ENCODE measurements around the gene NFIC.

Gene NFIC

DNA sequence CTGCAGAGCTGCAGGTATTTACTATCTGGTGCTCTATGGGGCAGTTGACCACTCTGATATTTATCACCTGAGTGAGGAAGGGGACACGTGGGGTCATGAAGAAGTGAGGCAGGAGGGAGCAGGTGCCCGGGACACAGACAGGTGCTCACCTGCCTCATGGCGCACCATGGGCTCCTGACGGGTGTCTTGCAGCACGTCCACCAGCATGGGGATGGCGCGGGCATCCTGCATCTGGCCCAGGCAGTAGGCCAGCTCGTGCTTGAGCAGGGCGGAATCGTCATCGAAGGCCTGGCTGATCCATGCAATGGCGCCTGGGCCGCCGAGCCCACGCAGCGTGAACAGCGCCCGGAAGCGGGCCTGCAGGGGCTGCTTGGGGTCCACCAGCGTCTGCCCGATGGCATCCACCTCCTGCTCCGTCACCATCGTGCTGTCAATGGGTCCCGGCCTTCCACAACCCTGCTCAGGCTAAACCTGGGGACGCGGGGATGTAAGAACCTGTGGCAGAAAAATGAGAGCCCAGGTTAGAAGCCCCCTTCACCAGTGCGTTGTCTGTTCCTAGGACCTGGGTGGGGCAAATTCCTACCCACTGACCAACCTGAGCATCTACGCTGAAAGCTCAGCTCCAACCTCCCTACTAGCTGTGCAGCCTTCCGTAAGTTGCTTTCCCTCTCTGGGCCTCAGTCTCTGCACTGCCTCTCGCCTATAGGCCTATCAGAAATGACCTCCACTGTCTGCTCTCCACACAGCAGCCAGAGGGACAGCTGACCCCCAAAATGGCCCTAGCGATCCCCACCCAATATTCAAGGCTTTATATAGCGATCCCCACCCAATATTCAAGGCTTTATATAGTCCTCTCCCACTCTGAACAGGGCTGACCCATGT is 130.2 kb downstream of the NFIC start:
- no peak overlapping the region for H3K4me3 ChIP-seq (replicated peaks; ENCODE audit: low read depth, low read length)
- TF ChIP-seq, protein P1, sequence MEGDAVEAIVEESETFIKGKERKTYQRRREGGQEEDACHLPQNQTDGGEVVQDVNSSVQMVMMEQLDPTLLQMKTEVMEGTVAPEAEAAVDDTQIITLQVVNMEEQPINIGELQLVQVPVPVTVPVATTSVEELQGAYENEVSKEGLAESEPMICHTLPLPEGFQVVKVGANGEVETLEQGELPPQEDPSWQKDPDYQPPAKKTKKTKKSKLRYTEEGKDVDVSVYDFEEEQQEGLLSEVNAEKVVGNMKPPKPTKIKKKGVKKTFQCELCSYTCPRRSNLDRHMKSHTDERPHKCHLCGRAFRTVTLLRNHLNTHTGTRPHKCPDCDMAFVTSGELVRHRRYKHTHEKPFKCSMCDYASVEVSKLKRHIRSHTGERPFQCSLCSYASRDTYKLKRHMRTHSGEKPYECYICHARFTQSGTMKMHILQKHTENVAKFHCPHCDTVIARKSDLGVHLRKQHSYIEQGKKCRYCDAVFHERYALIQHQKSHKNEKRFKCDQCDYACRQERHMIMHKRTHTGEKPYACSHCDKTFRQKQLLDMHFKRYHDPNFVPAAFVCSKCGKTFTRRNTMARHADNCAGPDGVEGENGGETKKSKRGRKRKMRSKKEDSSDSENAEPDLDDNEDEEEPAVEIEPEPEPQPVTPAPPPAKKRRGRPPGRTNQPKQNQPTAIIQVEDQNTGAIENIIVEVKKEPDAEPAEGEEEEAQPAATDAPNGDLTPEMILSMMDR (IDR thresholded peaks at IDR 0.05; ENCODE audit: low read depth, low read length, missing control alignments): no peak
- DNase-seq (ENCODE audit: extremely low read depth, low read depth): no peak

DNA sequence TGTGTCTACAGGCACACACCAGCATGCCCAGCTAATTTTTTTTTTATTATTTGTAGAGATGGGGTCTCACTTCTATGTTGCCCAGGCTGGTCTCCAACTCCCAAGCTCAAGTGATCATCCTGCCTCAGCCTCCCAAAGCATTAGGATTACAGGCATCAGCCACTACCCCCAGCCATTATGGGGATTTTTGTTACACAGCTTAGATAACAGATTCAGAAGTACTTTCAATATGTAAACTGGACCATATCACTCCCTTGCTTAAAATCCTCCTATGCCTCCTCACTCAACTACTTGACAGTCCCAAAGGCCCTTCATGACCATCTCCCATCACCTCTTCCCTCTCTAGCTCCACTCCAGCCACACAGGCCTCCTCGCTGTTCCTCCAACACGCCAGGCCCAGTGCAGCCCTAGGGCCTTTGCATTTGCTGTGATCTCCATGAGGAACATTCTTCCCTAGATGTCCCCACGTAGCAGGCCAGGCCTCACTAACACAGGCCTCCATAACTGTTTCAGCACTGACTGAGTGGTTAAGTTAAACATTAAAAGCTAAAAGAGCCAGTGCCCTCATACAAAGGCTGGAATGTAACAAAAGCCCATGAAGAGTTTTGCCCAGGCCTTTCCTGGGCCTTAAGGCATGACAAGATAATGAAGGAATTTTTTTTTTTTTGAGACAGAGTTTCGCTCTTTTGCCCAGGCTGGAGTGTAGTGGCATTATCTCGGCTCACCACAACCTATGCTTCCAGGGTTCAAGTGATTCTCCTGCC is 131.6 kb downstream of the NFIC start:
- TF ChIP-seq, protein P1 (IDR thresholded peaks at IDR 0.05; ENCODE audit: low read depth, low read length, missing control alignments): no peak
- H3K4me3 ChIP-seq (replicated peaks; ENCODE audit: low read depth, low read length): no peak overlapping the region
- no peak for DNase-seq (ENCODE audit: extremely low read depth, low read depth)

DNA sequence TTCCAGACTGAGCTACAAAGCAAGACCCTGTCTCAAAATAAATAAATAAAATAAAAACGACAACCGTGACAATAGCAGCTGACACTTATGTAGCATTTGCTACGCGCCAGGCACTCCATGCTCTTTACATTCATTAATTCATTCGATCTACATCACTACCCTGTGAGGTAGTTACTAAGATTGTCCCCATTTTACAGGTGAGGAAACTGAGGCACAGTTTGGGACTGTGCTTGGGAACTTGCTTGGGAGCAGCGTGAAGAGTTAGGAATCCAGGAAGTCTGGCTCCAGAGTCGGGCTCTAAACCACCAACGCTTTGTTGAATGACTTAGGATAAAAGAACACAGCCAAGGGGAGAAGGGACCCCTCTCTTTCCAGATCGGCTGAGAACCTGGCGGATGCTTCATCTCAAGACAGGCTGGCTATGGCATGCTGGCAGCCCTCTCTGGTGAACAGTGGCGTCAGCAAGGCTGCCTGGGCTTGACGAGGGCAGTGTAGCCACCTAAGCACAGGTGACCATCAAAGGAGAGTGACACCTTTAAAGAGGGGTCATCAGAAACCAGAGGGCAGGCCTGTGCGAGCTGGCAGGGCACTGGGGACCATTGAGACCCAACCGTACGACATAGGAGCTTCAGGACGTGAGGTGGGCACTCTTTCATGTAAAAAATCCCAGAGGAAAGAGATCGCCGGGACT is 133.5 kb downstream of the NFIC start:
- TF ChIP-seq, protein P1 (IDR thresholded peaks at IDR 0.05; ENCODE audit: low read depth, low read length, missing control alignments): no peak
- peak overlapping the region; percentile 100 for H3K4me3 ChIP-seq (replicated peaks; ENCODE audit: low read depth, low read length)
- no peak for DNase-seq (ENCODE audit: extremely low read depth, low read depth)

DNA sequence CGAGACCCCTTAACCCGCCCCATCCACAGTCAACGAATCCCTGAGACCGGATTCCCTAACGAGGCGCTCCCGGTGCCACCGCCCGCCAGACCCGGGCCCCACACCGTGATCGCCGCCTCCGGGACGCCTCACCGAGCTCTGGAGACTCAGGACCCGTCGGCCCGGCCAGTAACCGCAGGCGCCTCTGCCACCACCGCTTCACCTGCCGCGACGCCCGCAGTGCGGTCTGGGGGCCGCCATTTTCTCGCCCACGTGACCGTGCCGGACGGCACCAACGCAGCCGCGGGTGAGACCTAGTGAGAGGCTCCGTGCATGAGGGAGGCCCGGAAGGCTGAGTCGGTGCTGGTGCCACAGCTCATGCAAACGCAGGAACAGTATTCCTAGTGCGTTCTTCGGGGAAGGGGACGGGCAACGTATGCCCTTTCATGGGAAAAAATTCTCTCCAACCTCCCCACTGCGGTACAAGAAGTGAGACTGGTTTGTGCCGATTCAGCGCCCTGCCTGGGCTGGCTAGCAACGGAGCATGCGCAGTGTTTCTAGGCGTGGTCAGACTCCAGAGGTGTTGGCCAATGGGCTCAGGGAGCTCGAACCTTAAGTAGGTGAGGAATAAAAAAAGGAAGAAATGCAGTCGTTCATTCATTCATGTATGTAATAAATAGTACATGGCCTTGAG is 134.2 kb downstream of the NFIC start, which contains the start of gene DOHH:
Gene DOHH (minus strand): TSS at position 246 of the 673 bp plus-strand sequence. CDS start 3,860 bp downstream, outside the sequence.
- H3K4me3 ChIP-seq (replicated peaks; ENCODE audit: low read depth, low read length): peak within 1 kb of the TSS; percentile 100
- DNase-seq (ENCODE audit: extremely low read depth, low read depth): peak; percentile 97
- TF ChIP-seq, protein P1 (IDR thresholded peaks at IDR 0.05; ENCODE audit: low read depth, low read length, missing control alignments): no peak

DNA sequence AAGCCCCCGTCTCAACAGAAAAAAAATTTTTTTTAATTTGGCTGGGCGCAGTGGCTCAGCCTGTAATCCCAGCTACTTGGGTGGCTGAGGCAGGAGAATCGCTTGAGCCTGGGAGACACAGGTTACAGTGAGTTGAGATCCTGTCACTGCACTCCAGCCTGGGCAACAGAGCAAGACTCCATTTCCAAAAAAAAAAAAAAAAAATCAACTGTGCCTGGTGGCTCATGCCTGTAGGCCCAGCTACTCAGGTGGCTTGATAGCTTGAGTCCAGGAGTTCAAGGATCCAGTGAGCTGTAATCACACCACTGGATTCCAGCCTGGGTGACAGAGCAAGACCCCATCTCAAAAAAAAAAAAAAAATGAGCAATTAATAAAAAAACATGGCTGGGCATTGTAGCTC is 135.4 kb downstream of the NFIC start:
- no peak overlapping the region for H3K4me3 ChIP-seq (replicated peaks; ENCODE audit: low read depth, low read length)
- TF ChIP-seq, protein P1 (IDR thresholded peaks at IDR 0.05; ENCODE audit: low read depth, low read length, missing control alignments): no peak
- DNase-seq (ENCODE audit: extremely low read depth, low read depth): no peak

DNA sequence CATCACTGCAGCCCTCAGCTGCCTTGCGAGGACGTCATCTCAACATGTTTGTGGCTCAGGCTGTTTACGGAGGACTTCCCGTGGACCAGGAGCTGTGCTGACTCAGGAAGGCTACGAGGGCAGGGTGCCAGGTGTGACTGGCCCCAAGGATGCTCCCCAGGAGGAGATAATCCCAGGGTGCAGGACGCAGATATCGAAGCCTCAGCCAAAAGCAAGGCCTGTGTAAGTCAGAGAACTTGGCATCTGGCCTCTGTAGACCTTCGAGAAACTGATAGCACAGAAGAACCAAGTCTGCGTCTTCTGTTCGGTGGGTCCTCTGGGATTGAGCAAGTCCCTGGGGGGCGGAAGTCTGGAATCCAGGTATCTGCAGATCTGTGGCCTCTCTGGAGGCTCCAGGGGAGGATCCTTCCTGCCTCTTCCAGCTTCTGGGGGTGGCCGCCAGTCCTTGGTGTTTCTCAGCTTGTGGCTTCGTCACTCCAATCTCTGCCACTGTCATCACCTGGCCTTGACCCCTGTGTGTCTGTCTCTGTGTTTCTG is 136.7 kb downstream of the NFIC start:
- TF ChIP-seq, protein P1 (IDR thresholded peaks at IDR 0.05; ENCODE audit: low read depth, low read length, missing control alignments): no peak
- no peak for DNase-seq (ENCODE audit: extremely low read depth, low read depth)
- no peak overlapping the region for H3K4me3 ChIP-seq (replicated peaks; ENCODE audit: low read depth, low read length)
